H9 (cell line): ENCODE measurements around the gene TSPOAP1. TPM values are rescaled to one million over a fixed set of nuclear protein-coding genes. Genes with fewer than 3 reads are reported as not detected.
A peak's percentile ranks its signal among the peaks of the same experiment; 100 is the strongest.

ENCODE experiments used
- DNase-seq: peaks from one replicate; pipeline ENCODE4 v3.0.0-alpha.2; 2017
- H2AFZ ChIP-seq: one replicate; pipeline ENCODE4 v1.6.1; 2013; ENCODE audit warnings: mild to moderate bottlenecking, low read length, control low read depth, moderate library complexity
- H2AK5ac ChIP-seq: 2 replicates; pipeline ENCODE4 v1.6.1; 2013; ENCODE audit warnings: low read length, control low read depth, mixed read lengths; ENCODE audit not compliant: insufficient read length
- H2BK120ac ChIP-seq: one replicate; pipeline ENCODE4 v1.6.1; 2013; ENCODE audit warnings: low read depth, mild to moderate bottlenecking, low read length, control low read depth, inconsistent platforms; ENCODE audit not compliant: poor library complexity, severe bottlenecking
- H2BK12ac ChIP-seq: 2 replicates; pipeline ENCODE4 v1.6.1; 2013; ENCODE audit warnings: low read length, control low read depth, mixed read lengths, low read depth; ENCODE audit not compliant: insufficient read length
- H2BK15ac ChIP-seq: 2 replicates; pipeline ENCODE4 v1.6.1; 2013; ENCODE audit warnings: low read depth, low read length, control low read depth
- H2BK20ac ChIP-seq: one replicate; pipeline ENCODE4 v1.6.1; 2013; ENCODE audit warnings: low read depth, mild to moderate bottlenecking, low read length, control low read depth, inconsistent platforms; ENCODE audit not compliant: poor library complexity, severe bottlenecking
- H2BK5ac ChIP-seq: 2 replicates; pipeline ENCODE4 v1.6.1; 2013; ENCODE audit warnings: low read length, control low read depth, mixed read lengths; ENCODE audit not compliant: insufficient read length
- H3K14ac ChIP-seq: 2 replicates; pipeline ENCODE4 v1.6.1; 2013; ENCODE audit warnings: low read length, control low read depth; ENCODE audit not compliant: insufficient read depth
- H3K18ac ChIP-seq: 2 replicates; pipeline ENCODE4 v1.6.1; 2013; ENCODE audit warnings: low read depth, mild to moderate bottlenecking, mixed read lengths, low read length, control low read depth; ENCODE audit not compliant: insufficient read length
- H3K23ac ChIP-seq: 2 replicates; pipeline ENCODE4 v1.6.1; 2013; ENCODE audit warnings: low read length, control low read depth, mixed read lengths, low read depth; ENCODE audit not compliant: insufficient read length
- H3K23me2 ChIP-seq: 2 replicates; pipeline ENCODE4 v1.6.1; 2013; ENCODE audit warnings: low read depth, mild to moderate bottlenecking, mixed read lengths, low read length, control low read depth; ENCODE audit not compliant: insufficient read length, poor library complexity, severe bottlenecking
- H3K27ac ChIP-seq: 2 replicates; pipeline ENCODE4 v1.5.1; 2013; ENCODE audit warnings: low read length, control low read depth, mixed read lengths, low read depth; ENCODE audit not compliant: insufficient read length
- H3K27me3 ChIP-seq: 2 replicates; pipeline ENCODE4 v1.6.1; 2013; ENCODE audit warnings: low read length, control low read depth, inconsistent platforms; ENCODE audit not compliant: insufficient read depth
- H3K4ac ChIP-seq: 2 replicates; pipeline ENCODE4 v1.6.1; 2013; ENCODE audit warnings: low read depth, mild to moderate bottlenecking, control low read depth, inconsistent platforms, low read length, moderate library complexity
- H3K4me1 ChIP-seq: 2 replicates; pipeline ENCODE4 v1.6.1; 2013; ENCODE audit warnings: low read length, control low read depth, inconsistent platforms; ENCODE audit not compliant: insufficient read depth
- H3K4me2 ChIP-seq: 2 replicates; pipeline ENCODE4 v1.6.1; 2013; ENCODE audit warnings: low read length, control low read depth, mixed read lengths; ENCODE audit not compliant: insufficient read length, insufficient read depth
- H3K56ac ChIP-seq: 2 replicates; pipeline ENCODE4 v1.6.1; 2013; ENCODE audit warnings: low read depth, mild to moderate bottlenecking, mixed read lengths, low read length, control low read depth; ENCODE audit not compliant: insufficient read length
- H3K79me1 ChIP-seq: 2 replicates; pipeline ENCODE4 v1.6.1; 2013; ENCODE audit warnings: low read depth, mild to moderate bottlenecking, moderate library complexity, low read length, control low read depth, inconsistent platforms; ENCODE audit not compliant: insufficient read depth, poor library complexity, severe bottlenecking
- H3K79me2 ChIP-seq: 2 replicates; pipeline ENCODE4 v1.6.1; 2013; ENCODE audit warnings: low read length, control low read depth, inconsistent platforms; ENCODE audit not compliant: insufficient read depth
- H3K9ac ChIP-seq: 2 replicates; pipeline ENCODE4 v1.6.1; 2013; ENCODE audit warnings: low read length, control low read depth, mixed read lengths; ENCODE audit not compliant: insufficient read length; ENCODE audit errors: extremely low read depth
- H3K9me3 ChIP-seq: one replicate; pipeline ENCODE4 v1.6.1; 2013; ENCODE audit warnings: low read depth, low read length, inconsistent platforms; ENCODE audit not compliant: control insufficient read depth
- H3T11ph ChIP-seq: one replicate; pipeline ENCODE4 v1.6.1; 2013; ENCODE audit warnings: mild to moderate bottlenecking, low read length, control low read depth, inconsistent platforms
- H4K20me1 ChIP-seq: one replicate; pipeline ENCODE4 v1.6.1; 2013; ENCODE audit not compliant: control insufficient read depth, insufficient read length, insufficient read depth
- H4K5ac ChIP-seq: 2 replicates; pipeline ENCODE4 v1.6.1; 2013; ENCODE audit warnings: low read depth, mild to moderate bottlenecking, mixed read lengths, low read length, control low read depth; ENCODE audit not compliant: insufficient read length
- H4K8ac ChIP-seq: replicated peaks from 2 replicates; pipeline ENCODE4 v1.6.1; 2013; ENCODE audit warnings: low read length, control low read depth, mixed read lengths, low read depth; ENCODE audit not compliant: insufficient read length
- H4K91ac ChIP-seq: 2 replicates; pipeline ENCODE4 v1.6.1; 2013; ENCODE audit warnings: low read depth, mild to moderate bottlenecking, moderate library complexity, mixed read lengths, low read length, control low read depth; ENCODE audit not compliant: insufficient read length
- H3K27ac Mint-ChIP-seq, 3 experiments: 2 replicates in 2 of 3; 3 replicates in 1 of 3; pipeline ENCODE4 v1.8.0; 2020 to 2021; ENCODE audit warnings: mixed read lengths in 3 of 3, mild to moderate bottlenecking in 1 of 3, moderate library complexity in 1 of 3
- H3K27me3 Mint-ChIP-seq: 2 replicates; pipeline ENCODE4 v1.8.0; 2021; ENCODE audit warnings: low read depth, mild to moderate bottlenecking, moderate library complexity, mixed read lengths
- H3K36me3 Mint-ChIP-seq, 3 experiments: 2 replicates in 2 of 3; 3 replicates in 1 of 3; pipeline ENCODE4 v1.8.0; 2020 to 2021; ENCODE audit warnings: low read depth in 3 of 3, mixed read lengths in 3 of 3; ENCODE audit not compliant: insufficient read depth in 1 of 3
- H3K4me1 Mint-ChIP-seq, 2 experiments: 2 replicates each; pipeline ENCODE4 v1.8.0; 2020; ENCODE audit warnings: mixed read lengths in 2 of 2
- H3K4me3 Mint-ChIP-seq, 2 experiments: 2 replicates in 1 of 2; 3 replicates in 1 of 2; pipeline ENCODE4 v1.8.0; 2020 to 2021; ENCODE audit warnings: mild to moderate bottlenecking in 2 of 2, mixed read lengths in 2 of 2, moderate library complexity in 1 of 2
- H3K9me3 Mint-ChIP-seq, 2 experiments: 2 replicates in 1 of 2; 3 replicates in 1 of 2; pipeline ENCODE4 v1.8.0; 2020; ENCODE audit warnings: mild to moderate bottlenecking in 2 of 2, mixed read lengths in 2 of 2, moderate library complexity in 1 of 2
- WGBS: extraction: QIAGEN DNeasy Blood & Tissue Kit; methylation state at CpG from one replicate; pipeline ENCODE4 v1.1.7; 2013; ENCODE audit warnings: missing lambda C conversion rate, low lambda C conversion rate, mixed read lengths; ENCODE audit not compliant: insufficient read length; ENCODE audit errors: extremely low coverage; 5-methylcytosine and 5-hydroxymethylcytosine counted together
- total RNA-seq: library from RNA; stranded (reverse); gene quantifications from 2 replicates; pipeline ENCODE4 v1.2.1, GENCODE V29; 2021
- TF ChIP-seq, protein P1 (sequence below): fragments of 200-600 bp; sonication (generic); conservative IDR thresholded peaks from 3 replicates; pipeline ENCODE4 v1.8.0; 2021; ENCODE audit warnings: antibody characterized with exemption, mild to moderate bottlenecking

Gene TSPOAP1
- total RNA-seq, 1 experiment from 2014 or later: 17.3 TPM

DNA sequence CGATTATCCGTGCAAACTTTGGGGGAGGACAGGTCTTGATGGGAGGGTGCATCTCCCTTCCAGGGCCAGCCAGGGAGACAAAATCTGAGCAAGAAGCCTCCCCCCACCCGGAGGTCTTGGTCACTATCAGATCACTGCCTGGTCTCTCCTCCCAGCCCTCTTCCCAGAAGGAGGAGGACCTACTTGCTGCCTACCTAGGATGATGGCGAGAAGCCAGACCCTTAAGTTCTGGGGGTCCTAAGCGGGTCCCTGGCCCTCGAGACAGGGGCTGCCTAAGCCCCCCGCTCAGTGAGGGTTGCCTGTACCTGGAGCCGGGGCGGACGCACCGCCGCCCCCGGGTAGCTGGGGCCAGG is 4.6 kb downstream of the TSPOAP1 start:
- no peak overlapping the region for H3K4ac ChIP-seq
- no peaks in the 10 kb centered on the region for H3K79me1 ChIP-seq
- DNase-seq: no peak
- no peak overlapping the region for H2BK120ac ChIP-seq
- peaks cover 15% of the 10 kb centered on the region for H3K23me2 ChIP-seq
- H3K18ac ChIP-seq: peak overlapping the region; percentile 17
- H3K27ac ChIP-seq: no peak overlapping the region
- Mint-ChIP-seq H3K4me3 (peak overlapping the region; percentile 56 to 68), H3K27me3 (peaks cover 58% of the 10 kb centered on the region), H3K36me3 (peaks cover 0 to 13% (median 2%) of the 10 kb centered on the region in 3 experiments; a peak in 5 of 7 replicates), H3K4me1 (peaks cover 28 to 35% of the 10 kb centered on the region in 2 experiments), H3K27ac (no peak overlapping the region), H3K9me3 (no peaks in the 10 kb centered on the region)
- TF ChIP-seq, protein P1, sequence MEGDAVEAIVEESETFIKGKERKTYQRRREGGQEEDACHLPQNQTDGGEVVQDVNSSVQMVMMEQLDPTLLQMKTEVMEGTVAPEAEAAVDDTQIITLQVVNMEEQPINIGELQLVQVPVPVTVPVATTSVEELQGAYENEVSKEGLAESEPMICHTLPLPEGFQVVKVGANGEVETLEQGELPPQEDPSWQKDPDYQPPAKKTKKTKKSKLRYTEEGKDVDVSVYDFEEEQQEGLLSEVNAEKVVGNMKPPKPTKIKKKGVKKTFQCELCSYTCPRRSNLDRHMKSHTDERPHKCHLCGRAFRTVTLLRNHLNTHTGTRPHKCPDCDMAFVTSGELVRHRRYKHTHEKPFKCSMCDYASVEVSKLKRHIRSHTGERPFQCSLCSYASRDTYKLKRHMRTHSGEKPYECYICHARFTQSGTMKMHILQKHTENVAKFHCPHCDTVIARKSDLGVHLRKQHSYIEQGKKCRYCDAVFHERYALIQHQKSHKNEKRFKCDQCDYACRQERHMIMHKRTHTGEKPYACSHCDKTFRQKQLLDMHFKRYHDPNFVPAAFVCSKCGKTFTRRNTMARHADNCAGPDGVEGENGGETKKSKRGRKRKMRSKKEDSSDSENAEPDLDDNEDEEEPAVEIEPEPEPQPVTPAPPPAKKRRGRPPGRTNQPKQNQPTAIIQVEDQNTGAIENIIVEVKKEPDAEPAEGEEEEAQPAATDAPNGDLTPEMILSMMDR: no peak
- no peak overlapping the region for H2BK5ac ChIP-seq
- no peak overlapping the region for H2AK5ac ChIP-seq
- no peaks in the 10 kb centered on the region; the same call in 1 of the 2 replicates for H3K27me3 ChIP-seq
- no peaks in the 10 kb centered on the region for H4K20me1 ChIP-seq
- peaks cover under 1% of the 10 kb centered on the region; the same call in 1 of the 2 replicates for H3K4me1 ChIP-seq
- H3K79me2 ChIP-seq: no peaks in the 10 kb centered on the region
- H3K4me2 ChIP-seq: peak overlapping the region; percentile 33
- H4K91ac ChIP-seq: no peak overlapping the region
- no peak overlapping the region for H3K23ac ChIP-seq
- no peak overlapping the region for H2AFZ ChIP-seq
- H3K9me3 ChIP-seq: no peaks in the 10 kb centered on the region
- H2BK15ac ChIP-seq: no peak overlapping the region
- no peak overlapping the region for H3K56ac ChIP-seq
- no peak overlapping the region for H2BK20ac ChIP-seq
- WGBS: no CpG with 5 or more reads among the region's 13 CpGs
- H4K5ac ChIP-seq: no peak overlapping the region
- peak overlapping the region; percentile 60; the same call in 1 of the 2 replicates for H3K14ac ChIP-seq
- H3T11ph ChIP-seq: no peak overlapping the region
- H3K9ac ChIP-seq: no peak overlapping the region
- no peak overlapping the region for H2BK12ac ChIP-seq
- no peak overlapping the region for H4K8ac ChIP-seq
